ENCODE data around the gene CCT5. TPM values are rescaled to one million over a fixed set of nuclear protein-coding genes. Genes with fewer than 3 reads are reported as not detected.

The CCT5 gene
- total RNA-seq = 48.6 TPM

DNA sequence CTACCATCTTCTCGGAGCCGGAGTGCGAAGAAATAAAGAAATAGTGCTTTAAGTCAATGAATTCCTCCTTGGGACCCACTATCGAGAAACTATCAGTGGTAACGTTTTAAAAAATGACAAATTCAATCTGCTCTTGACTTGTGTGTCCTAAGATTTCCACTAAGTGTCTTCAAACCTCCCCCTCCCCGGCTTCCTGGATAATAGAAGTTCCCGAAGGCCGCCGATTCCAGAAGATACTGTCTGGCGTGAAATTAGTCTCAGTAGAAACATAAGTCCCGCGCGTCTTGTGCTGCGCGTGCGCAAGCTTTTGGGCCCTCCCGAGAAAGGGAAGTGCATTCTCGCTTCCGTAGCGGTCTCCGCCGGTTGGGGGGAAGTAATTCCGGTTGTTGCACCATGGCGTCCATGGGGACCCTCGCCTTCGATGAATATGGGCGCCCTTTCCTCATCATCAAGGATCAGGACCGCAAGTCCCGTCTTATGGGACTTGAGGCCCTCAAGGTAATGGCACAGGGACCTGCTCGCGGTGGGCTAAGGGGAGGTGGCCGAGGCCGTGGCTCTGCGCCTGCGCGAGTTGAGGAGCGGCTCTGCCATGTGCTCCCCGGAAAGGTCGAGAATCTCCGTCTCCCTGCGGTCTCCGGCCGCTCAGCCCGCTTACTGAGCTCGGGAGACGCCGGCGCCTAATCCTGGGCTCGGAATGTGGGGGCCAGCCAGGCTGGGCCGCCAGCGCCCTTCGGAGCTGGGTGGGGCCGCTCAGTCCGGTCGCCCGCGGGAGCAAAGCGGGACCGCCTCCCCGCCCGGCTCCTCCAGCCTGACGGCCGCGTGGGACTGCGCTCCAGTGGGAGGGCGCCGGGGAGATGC, at the start of gene CCT5:
CCT5 (plus strand) TSS at position 333 of the 858 bp plus-strand sequence; CDS start at position 394, 61 bp downstream.
- Histone ChIP-seq H3K4me3 (ENCODE audit: low read length) (peak within 1 kb of the TSS; percentile 89), H3K27me3 (ENCODE audit: insufficient read depth, low read length) (no peaks in the 10 kb centered on the region), H3K9me3 (ENCODE audit: low read depth, low read length) (no peaks in the 10 kb centered on the region), H3K4me1 (ENCODE audit: insufficient read depth, low read length) (peaks cover 37% of the 10 kb centered on the region)

DNA sequence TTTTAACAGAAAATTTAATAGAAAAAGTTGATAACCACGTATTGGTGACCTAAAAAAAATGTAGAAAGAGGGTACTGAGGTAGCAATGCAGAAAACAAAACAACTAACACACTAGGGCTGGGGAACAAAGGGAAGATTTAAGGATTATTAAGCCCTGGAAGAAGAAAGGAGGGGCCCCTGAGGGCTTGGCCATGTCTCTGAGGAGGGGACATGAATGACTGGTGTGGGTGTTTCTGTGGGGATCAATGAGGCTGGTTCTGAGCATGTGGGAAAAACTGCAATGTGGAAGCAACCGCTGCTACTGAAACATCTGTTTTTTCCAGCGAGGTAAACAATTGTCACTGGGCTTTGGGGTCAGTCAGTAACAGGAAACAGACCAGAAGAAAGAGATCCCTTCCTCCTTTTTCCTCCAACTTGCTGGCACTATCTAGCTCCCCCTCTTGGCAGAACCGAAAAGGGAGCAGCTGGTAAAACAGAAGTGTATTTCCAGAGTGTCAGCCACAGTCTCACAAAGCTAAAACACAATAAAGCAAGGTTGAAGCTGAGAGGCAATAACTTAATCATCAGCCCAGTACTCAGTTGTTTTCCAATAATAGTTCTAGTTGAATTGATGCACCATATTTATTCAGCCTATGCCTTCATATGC, 48.7 kb upstream of the CCT5 start:
- Histone ChIP-seq H3K4me1 (ENCODE audit: insufficient read depth, low read length) (no peaks in the 10 kb centered on the region), H3K27me3 (ENCODE audit: insufficient read depth, low read length) (no peaks in the 10 kb centered on the region), H3K9me3 (ENCODE audit: low read depth, low read length) (no peaks in the 10 kb centered on the region), H3K4me3 (ENCODE audit: low read length) (no peak overlapping the region)

DNA sequence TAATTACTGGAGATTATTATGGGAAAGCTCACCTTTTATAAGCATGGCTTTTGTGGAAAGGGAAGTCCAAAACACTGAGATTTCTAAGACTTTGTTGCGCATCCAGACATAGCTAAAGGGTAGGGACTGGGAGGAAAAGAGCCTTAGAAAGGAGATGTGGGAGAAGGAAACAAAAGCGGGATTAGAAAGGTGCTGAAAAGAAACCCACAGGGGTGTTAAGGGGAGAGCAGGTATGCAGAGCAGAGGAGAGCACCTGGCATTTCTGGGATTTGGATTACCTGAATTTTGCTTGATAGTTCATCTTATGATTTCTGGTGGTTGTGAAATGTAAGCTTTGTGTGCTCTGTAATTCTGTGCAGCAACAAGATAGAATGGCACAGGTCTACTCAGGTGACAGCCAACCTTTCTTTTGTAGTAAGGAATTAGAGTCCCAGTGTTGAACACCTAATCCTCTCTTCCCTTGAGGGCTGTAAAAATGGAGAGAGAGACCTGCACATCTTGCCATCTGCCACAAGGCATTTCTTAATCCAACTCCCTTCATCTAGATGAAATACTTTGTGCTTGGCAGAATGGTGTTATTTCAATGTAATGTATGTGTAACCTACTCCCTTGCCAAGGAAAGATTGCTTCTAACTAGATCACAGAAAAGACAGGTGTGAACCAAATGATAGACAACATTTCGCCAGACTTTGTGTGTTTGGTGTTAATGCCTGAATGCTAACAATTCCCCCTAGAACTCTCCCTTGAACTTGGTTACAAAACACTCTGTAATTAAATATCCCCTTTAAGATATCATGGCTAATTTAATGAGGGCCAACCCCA, 47.8 kb upstream of the CCT5 start:
- Histone ChIP-seq H3K9me3 (ENCODE audit: low read depth, low read length) (no peaks in the 10 kb centered on the region), H3K27me3 (ENCODE audit: insufficient read depth, low read length) (no peaks in the 10 kb centered on the region), H3K4me3 (ENCODE audit: low read length) (no peak overlapping the region), H3K4me1 (ENCODE audit: insufficient read depth, low read length) (no peaks in the 10 kb centered on the region)

DNA sequence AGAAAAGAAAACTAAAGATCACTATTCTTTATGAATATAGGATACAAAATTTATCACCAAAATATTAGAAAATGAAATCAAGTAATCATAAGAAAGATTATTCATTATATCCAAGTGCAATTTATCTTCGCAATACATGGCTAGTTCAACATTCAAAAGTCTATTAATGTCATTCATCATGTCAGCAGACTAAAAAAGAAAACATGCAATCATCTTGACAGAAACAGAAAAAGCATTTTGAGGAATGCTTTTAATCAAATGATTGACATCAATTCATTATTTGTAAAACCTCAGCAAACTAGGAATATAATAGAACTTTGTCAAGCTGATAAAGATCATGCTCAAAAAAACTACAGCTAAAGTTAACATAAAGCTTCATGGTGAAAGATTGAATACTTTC, 41.1 kb upstream of the CCT5 start:
- Histone ChIP-seq H3K27me3 (ENCODE audit: insufficient read depth, low read length) (no peaks in the 10 kb centered on the region), H3K4me1 (ENCODE audit: insufficient read depth, low read length) (no peaks in the 10 kb centered on the region), H3K9me3 (ENCODE audit: low read depth, low read length) (no peaks in the 10 kb centered on the region), H3K4me3 (ENCODE audit: low read length) (no peak overlapping the region)

DNA sequence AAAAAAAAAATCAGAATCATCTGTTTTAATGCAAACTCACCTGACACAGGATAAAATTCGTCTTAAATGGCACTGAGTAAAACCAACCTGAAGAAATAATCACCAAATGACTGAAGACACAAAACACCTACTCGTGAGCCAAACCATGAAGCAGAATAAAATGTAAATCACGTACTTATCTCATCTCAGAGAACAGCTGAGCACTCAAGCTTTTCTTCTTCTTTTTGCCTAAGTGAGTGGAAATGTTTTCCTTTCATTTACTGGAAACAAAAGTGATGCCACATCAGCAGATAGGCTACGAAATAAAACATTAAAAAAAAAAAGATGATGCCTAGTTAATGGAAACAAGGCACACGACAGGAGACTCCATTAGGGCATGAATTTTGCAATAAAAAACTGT, 36.8 kb upstream of the CCT5 start:
- H3K4me1 ChIP-seq (ENCODE audit: insufficient read depth, low read length) = no peaks in the 10 kb centered on the region
- no peaks in the 10 kb centered on the region for H3K9me3 ChIP-seq (ENCODE audit: low read depth, low read length)
- no peaks in the 10 kb centered on the region for H3K27me3 ChIP-seq (ENCODE audit: insufficient read depth, low read length)
- H3K4me3 ChIP-seq (ENCODE audit: low read length) = no peak overlapping the region

DNA sequence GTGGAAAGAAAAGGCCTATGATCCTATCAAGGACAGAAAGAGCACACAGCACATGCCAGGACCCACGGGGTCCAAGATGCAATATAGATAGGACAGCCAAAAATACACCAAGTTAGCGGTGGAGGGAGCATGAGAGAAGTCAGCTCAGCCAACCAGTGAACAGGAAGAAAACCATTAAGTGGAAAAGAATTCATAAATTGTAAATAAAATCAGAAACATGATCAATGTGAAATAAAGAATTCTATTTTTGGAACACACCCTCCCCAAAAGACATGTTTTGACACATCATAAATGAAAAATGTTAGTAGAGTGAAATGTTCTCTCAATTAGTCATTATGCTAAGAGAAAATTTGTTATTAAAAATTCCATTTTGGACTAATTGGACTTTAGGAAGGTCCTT, 36.0 kb upstream of the CCT5 start:
- H3K4me1 ChIP-seq (ENCODE audit: insufficient read depth, low read length) = no peaks in the 10 kb centered on the region
- H3K9me3 ChIP-seq (ENCODE audit: low read depth, low read length) = no peaks in the 10 kb centered on the region
- H3K4me3 ChIP-seq (ENCODE audit: low read length) = no peak overlapping the region
- no peaks in the 10 kb centered on the region for H3K27me3 ChIP-seq (ENCODE audit: insufficient read depth, low read length)

DNA sequence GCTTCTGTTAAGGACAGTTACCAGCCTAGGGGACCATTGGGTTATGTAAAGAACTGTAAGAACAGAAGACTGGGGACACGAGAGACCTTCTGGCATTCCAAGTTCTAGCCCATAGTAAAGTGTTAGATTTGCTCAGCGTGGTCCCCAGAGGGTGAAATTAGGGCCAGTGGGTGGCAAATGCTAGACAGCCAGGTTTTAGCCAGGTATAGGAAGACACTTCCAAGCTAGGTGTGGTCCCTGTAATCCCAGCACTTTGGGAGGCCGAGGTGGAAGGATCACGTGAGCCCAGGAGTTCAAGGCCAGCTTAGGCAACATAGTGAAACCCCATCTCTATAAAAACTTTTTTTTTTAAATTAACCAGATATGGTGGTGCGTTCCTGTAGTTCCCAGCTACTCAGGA, 34.7 kb upstream of the CCT5 start:
- no peaks in the 10 kb centered on the region for H3K27me3 ChIP-seq (ENCODE audit: insufficient read depth, low read length)
- H3K4me1 ChIP-seq (ENCODE audit: insufficient read depth, low read length) = no peaks in the 10 kb centered on the region
- H3K4me3 ChIP-seq (ENCODE audit: low read length) = no peak overlapping the region
- no peaks in the 10 kb centered on the region for H3K9me3 ChIP-seq (ENCODE audit: low read depth, low read length)

DNA sequence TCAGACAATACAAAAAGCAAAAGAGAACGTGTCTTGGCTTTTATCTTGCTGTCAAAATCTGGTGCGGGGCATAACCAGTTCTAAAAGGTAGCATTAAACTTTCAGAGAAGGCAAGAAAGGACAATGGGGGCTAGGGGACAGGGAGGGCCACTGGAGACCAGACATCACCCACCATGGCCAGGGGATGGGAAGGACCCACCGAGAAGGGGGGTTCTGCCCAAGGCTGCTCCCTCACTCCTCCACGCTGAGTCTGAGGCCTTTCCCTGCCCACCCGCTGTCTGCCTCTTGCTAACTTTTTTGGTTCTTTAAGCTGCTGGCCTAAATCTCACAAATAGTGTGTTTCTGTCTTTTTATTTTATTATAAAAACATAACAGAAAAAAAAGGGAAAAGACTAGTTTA, 34.0 kb upstream of the CCT5 start:
- H3K27me3 ChIP-seq (ENCODE audit: insufficient read depth, low read length) = no peaks in the 10 kb centered on the region
- H3K4me3 ChIP-seq (ENCODE audit: low read length) = no peak overlapping the region
- H3K4me1 ChIP-seq (ENCODE audit: insufficient read depth, low read length) = no peaks in the 10 kb centered on the region
- no peaks in the 10 kb centered on the region for H3K9me3 ChIP-seq (ENCODE audit: low read depth, low read length)

DNA sequence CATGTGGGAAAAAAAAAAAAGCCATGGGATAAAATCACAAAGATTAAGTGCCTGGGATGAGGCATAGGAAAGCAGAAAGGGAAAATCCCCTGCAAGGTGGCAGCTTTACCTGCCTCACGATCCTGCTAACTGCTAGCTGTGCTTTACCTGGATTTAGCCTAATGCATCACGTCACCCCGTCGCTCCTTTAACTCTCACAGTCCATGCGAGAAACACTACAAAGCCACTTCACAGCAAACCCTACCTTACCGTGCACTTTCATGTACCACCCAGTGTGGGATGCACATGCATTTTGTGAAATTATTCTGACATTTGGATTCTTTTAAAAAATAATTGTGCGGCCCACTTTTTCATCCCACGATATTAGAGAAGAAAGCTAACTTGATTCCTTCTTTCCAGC, 31.4 kb upstream of the CCT5 start:
- Histone ChIP-seq H3K27me3 (ENCODE audit: insufficient read depth, low read length) (no peaks in the 10 kb centered on the region), H3K4me1 (ENCODE audit: insufficient read depth, low read length) (no peaks in the 10 kb centered on the region), H3K4me3 (ENCODE audit: low read length) (no peak overlapping the region), H3K9me3 (ENCODE audit: low read depth, low read length) (no peaks in the 10 kb centered on the region)

DNA sequence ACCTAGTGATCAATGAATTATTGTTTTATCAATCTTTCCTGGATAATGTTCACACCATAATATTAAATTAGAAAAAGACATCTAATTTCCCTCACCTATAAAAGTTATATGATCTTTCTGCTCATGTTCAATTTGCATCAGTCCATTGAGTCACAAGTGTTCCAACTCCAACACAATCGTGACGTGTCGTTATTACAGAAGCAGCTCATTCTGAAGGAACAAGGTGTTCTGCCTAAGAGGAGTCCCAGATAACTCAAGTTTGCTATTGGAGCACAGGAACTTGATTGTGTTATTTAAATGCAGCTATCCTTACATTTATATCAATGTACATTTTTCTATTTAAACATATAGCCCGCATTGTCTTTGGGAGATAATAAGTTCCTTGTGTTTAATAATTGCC, 31.0 kb upstream of the CCT5 start:
- Histone ChIP-seq H3K4me3 (ENCODE audit: low read length) (no peak overlapping the region), H3K27me3 (ENCODE audit: insufficient read depth, low read length) (no peaks in the 10 kb centered on the region), H3K9me3 (ENCODE audit: low read depth, low read length) (no peaks in the 10 kb centered on the region), H3K4me1 (ENCODE audit: insufficient read depth, low read length) (no peaks in the 10 kb centered on the region)

DNA sequence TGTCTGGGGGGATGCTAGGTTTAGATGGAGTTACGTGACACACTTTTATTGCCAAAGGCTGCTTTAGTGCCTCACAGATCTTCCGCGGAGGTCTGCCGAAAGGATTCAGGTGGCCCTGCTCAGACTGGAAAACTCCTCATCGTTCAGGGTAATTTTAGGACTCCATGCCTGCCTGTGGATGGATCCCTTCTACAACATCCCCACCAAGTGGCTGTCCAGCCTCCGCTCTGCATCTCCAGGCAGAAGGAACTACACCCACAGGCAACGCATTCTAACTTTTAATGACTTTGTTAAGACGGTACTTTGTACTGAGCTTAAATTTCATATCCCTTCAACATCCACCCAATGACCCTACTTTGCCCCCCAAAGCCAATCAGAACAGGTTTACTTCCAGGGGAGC, 29.8 kb upstream of the CCT5 start:
- H3K9me3 ChIP-seq (ENCODE audit: low read depth, low read length) = no peaks in the 10 kb centered on the region
- no peak overlapping the region for H3K4me3 ChIP-seq (ENCODE audit: low read length)
- no peaks in the 10 kb centered on the region for H3K4me1 ChIP-seq (ENCODE audit: insufficient read depth, low read length)
- H3K27me3 ChIP-seq (ENCODE audit: insufficient read depth, low read length) = no peaks in the 10 kb centered on the region

DNA sequence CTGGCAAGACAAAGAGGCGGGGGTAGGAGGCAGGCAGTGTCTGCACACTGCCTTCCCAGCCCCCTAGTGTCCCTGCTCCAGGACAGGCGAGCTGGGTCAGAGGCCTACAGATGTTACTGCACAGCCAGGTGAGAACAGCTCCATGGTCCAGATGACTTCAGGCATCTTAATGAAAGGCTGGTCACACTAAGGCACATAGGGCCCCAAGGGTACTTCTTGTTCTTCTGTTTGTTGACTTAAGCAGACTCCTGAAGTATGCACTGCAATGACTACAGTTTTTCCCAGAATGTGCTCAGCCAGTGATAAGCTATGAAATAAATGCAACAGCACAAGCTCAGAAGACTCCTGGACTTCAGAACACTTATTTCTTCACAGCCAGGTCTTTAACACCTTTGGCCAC, 27.8 kb upstream of the CCT5 start:
- H3K4me1 ChIP-seq (ENCODE audit: insufficient read depth, low read length) = no peaks in the 10 kb centered on the region
- H3K9me3 ChIP-seq (ENCODE audit: low read depth, low read length) = no peaks in the 10 kb centered on the region
- no peaks in the 10 kb centered on the region for H3K27me3 ChIP-seq (ENCODE audit: insufficient read depth, low read length)
- H3K4me3 ChIP-seq (ENCODE audit: low read length) = no peak overlapping the region

DNA sequence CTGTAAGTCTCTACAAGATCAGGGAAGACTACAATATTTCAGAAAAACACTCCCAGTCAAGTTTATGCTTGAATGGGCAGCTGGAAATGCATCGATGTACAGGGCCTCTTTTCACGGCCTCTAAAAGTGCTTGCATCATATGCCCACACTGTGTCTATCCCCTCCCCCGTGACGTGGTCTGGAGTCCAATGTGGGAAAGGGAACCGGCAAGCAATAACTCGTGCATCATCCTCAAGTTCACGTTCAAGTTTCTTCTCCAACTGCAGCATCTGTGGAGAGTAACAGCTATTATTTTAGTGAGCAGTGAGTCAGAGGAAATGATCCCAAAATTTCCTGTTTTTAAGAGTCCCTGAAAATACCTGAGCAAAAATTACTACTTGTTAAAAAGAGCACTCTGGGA, 22.7 kb upstream of the CCT5 start:
- H3K4me3 ChIP-seq (ENCODE audit: low read length) = no peak overlapping the region

DNA sequence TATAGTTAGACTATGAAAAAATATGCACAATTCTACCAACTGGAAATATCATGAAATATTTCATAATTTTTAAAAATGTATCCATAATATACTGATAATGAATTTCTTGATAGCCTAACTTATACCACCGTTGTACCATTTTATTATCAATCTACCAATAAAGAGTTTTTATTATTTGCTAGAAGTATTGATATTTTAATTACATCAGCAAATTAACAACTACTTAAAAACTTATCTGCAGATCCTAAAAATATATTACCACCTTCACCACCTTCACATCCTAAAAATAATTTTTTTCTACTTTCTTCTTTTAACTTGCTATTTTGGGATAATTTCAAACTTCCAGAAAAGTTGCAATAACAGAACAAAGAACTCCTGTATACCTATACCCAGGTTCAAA, 21.8 kb upstream of the CCT5 start:
- Histone ChIP-seq H3K9me3 (ENCODE audit: low read depth, low read length) (no peaks in the 10 kb centered on the region), H3K27me3 (ENCODE audit: insufficient read depth, low read length) (no peaks in the 10 kb centered on the region), H3K4me1 (ENCODE audit: insufficient read depth, low read length) (no peaks in the 10 kb centered on the region), H3K4me3 (ENCODE audit: low read length) (no peak overlapping the region)

More for the DNA sequence above, 22.7 kb upstream of the CCT5 start:
- Histone ChIP-seq H3K9me3 (ENCODE audit: low read depth, low read length) (no peaks in the 10 kb centered on the region), H3K4me1 (ENCODE audit: insufficient read depth, low read length) (no peaks in the 10 kb centered on the region), H3K27me3 (ENCODE audit: insufficient read depth, low read length) (no peaks in the 10 kb centered on the region)

DNA sequence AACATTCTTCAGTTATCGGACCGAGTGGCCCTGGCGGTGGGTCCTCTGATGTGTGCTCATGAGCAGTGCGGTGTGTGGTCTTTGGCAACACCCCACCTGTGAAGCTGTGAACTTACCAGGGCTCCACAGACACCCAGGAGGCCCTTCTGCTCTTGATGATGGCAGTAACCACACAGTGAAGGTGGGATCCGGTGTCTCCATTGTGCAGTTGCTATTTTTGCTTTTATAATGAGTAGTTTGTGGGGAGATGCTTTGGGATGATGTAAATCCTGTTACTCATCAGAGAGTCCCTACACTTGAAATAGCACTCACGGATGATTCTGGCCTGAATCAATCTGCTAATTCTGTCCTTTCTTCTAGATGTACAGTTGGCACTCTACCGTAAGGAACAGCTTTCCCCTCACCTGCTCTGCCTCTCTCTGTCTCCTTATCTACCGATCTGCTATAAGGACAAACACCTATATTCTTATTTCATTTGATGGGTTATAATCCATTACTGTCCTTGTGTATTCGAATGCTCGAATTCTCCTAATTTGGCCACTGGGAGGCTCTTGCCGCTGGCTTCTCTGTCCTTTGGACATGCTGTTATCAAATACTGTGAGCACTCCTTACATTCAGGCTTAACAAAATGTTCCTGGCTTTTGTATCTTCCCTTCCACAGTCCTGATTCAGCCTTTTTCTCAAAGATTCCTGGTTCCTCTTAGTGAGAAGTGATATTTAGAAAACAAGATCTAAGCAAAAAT, 20.6 kb upstream of the CCT5 start:
- Histone ChIP-seq H3K4me1 (ENCODE audit: insufficient read depth, low read length) (no peaks in the 10 kb centered on the region), H3K4me3 (ENCODE audit: low read length) (no peak overlapping the region), H3K27me3 (ENCODE audit: insufficient read depth, low read length) (no peaks in the 10 kb centered on the region), H3K9me3 (ENCODE audit: low read depth, low read length) (no peaks in the 10 kb centered on the region)
